Prostate gland (tissue), 2 donors: ENCODE measurements around the gene KRTAP1-3. TPM values are rescaled to one million over a fixed set of nuclear protein-coding genes. Genes with fewer than 3 reads are reported as not detected.
"Not testable (repeated sequence)": the region's sequence is repeated elsewhere in the genome, so short reads cannot be mapped to it uniquely, and the experiment has no call there.

Experiments
- DNase-seq: peaks from one replicate; pipeline ENCODE4 v3.0.0-alpha.2; 2019; ENCODE audit warnings: low spot score
- H3K27ac ChIP-seq, 2 donors: fragments of 200-600 bp; sonication (generic); 2 replicates each; pipeline ENCODE4 v1.5.1; 2017 to 2019
- H3K27me3 ChIP-seq: fragments of 200-600 bp; sonication (generic); replicated peaks from 2 replicates; pipeline ENCODE4 v1.5.1; 2019; ENCODE audit not compliant: insufficient read depth
- H3K36me3 ChIP-seq, 2 donors: fragments of 200-600 bp; sonication (generic); 1 replicate in 1 of 2; 2 replicates in 1 of 2; pipeline versions ENCODE4 v1.5.1 to v1.8.1; 2017 to 2019
- H3K4me1 ChIP-seq: fragments of 200-600 bp; sonication (generic); replicated peaks from 2 replicates; pipeline ENCODE4 v1.5.1; 2019
- H3K4me3 ChIP-seq, 2 donors: fragments of 200-600 bp; sonication (generic); 2 replicates each; pipeline ENCODE4 v1.5.1; 2017 to 2019
- H3K9me3 ChIP-seq: fragments of 200-600 bp; sonication (generic); 2 replicates; pipeline ENCODE4 v1.5.1; 2017
- CTCF ChIP-seq, 4 experiments: fragments of 200-600 bp in 2 of 4; fragments of 450-650 bp in 2 of 4; sonication (generic) in 2 of 4; IDR thresholded peaks; 1 replicate in 3 of 4; 2 replicates in 1 of 4; pipeline ENCODE4 v1.5.1; 2016 to 2019; ENCODE audit warnings: antibody characterized with exemption in 4 of 4, mild to moderate bottlenecking in 2 of 4, moderate library complexity in 2 of 4
- POLR2A ChIP-seq: fragments of 450-650 bp; IDR thresholded peaks from one replicate; pipeline ENCODE4 v1.6.1; 2016; ENCODE audit warnings: antibody characterized with exemption, mild to moderate bottlenecking
- POLR2AphosphoS5 ChIP-seq: sonication (generic); formaldehyde crosslinking; IDR thresholded peaks from one replicate; pipeline ENCODE4 v1.6.1; 2017; ENCODE audit warnings: antibody characterized with exemption
- whole genome bisulfite sequencing: methylation state at CpG from one replicate; pipeline ENCODE4 v1.1.5; 2018; 5-methylcytosine and 5-hydroxymethylcytosine counted together
- intact Hi-C: fragments of 100-400 bp; cut with DNase I; formaldehyde crosslinking; loops from one replicate; pipeline ENCODE4 v1.14.2; 2022
- total RNA-seq, 2 donors: library from RNA; depleted of rRNA; stranded (reverse); fragments of >200 nt; gene quantifications; one replicate each; pipeline ENCODE4 v1.1.0, GENCODE V29; 2016

Gene KRTAP1-3
- total RNA-seq, 2 donors from 2014 or later: not detected

GRCh38 chr17:41071606-41072360 is 37.1 kb upstream of the KRTAP1-3 start:
- H3K4me3 ChIP-seq: no peak overlapping the region
- no peaks in the 10 kb centered on the region for H3K36me3 ChIP-seq
- 88% methylated on average over 5 of the region's 5 CpGs for WGBS
- H3K27me3 ChIP-seq: no peaks in the 10 kb centered on the region
- H3K4me1 ChIP-seq: no peaks in the 10 kb centered on the region
- no peaks in the 10 kb centered on the region for H3K9me3 ChIP-seq
- TF ChIP-seq POLR2A (no peak), POLR2AphosphoS5 (no peak), CTCF (IDR thresholded peaks at IDR 0.05) (no peak)
- intact Hi-C loops: no loop called here
- no peak overlapping the region for H3K27ac ChIP-seq
- DNase-seq: no peak

- TF ChIP-seq POLR2A (no peak), CTCF (IDR thresholded peaks at IDR 0.05) (no peak), POLR2AphosphoS5 (no peak)
- 89% methylated on average over 3 of the region's 3 CpGs for WGBS
These were observed 34.4 kb upstream of the KRTAP1-3 start for GRCh38 chr17:41069031-41069430.

GRCh38 chr17:41067281-41067680 is 32.6 kb upstream of the KRTAP1-3 start:
- no peaks in the 10 kb centered on the region for H3K27me3 ChIP-seq
- no peak for DNase-seq
- no peak overlapping the region for H3K4me3 ChIP-seq
- H3K4me1 ChIP-seq: no peaks in the 10 kb centered on the region
- H3K36me3 ChIP-seq: no peaks in the 10 kb centered on the region
- TF ChIP-seq POLR2AphosphoS5 (no peak), CTCF (IDR thresholded peaks at IDR 0.05) (no peak), POLR2A (no peak)
- no peaks in the 10 kb centered on the region for H3K9me3 ChIP-seq
- intact Hi-C loops: no loop called here
- H3K27ac ChIP-seq: no peak overlapping the region

More at GRCh38 chr17:41069031-41069430, 34.4 kb upstream of the KRTAP1-3 start:
- intact Hi-C loops: no loop called here
- Histone ChIP-seq H3K9me3 (no peaks in the 10 kb centered on the region), H3K4me3 (no peak overlapping the region), H3K4me1 (no peaks in the 10 kb centered on the region), H3K27me3 (no peaks in the 10 kb centered on the region), H3K27ac (no peak overlapping the region), H3K36me3 (no peaks in the 10 kb centered on the region)
- no peak for DNase-seq

- 91% methylated on average over 6 of the region's 6 CpGs for WGBS
- Histone ChIP-seq H3K27me3 (no peaks in the 10 kb centered on the region), H3K36me3 (no peaks in the 10 kb centered on the region), H3K9me3 (no peaks in the 10 kb centered on the region), H3K27ac (no peak within 1 kb of the TSS), H3K4me3 (no peak within 1 kb of the TSS), H3K4me1 (no peaks in the 10 kb centered on the region)
- DNase-seq: no peak
- intact Hi-C loops: no loop called here
- TF ChIP-seq POLR2AphosphoS5 (no peak), CTCF (IDR thresholded peaks at IDR 0.05) (no peak), POLR2A (no peak)
These were observed 31.4 kb upstream of the KRTAP1-3 start, which contains the start of gene KRTAP2-4 for GRCh38 chr17:41065829-41066624. Gene KRTAP2-4, minus strand, starts transcription at chr17:41065879. Its CDS starts 34 bp downstream, at chr17:41065845.

- DNase-seq, H3K4me1 ChIP-seq, H3K27ac ChIP-seq, H3K36me3 ChIP-seq, H3K4me3 ChIP-seq, H3K27me3 ChIP-seq, intact Hi-C loops, H3K9me3 ChIP-seq: not testable (repeated sequence)
- WGBS: 67% methylated on average over 8 of the region's 16 CpGs
These were observed 30.5 kb upstream of the KRTAP1-3 start for GRCh38 chr17:41065016-41065689.
